ENCODE results near the gene EEPD1. TPM values are rescaled to one million over a fixed set of nuclear protein-coding genes. Genes with fewer than 3 reads are reported as not detected.
A peak's percentile ranks its signal among the peaks of the same experiment; 100 is the strongest.

EEPD1 gene
- total and polyA plus RNA-seq, 4 donors: 2.3 to 12.3 (median 7.1) TPM

GRCh38 chr7:36312064-36312914 is 159.2 kb downstream of the EEPD1 start:
- no peak overlapping the region for H3K9ac ChIP-seq (ENCODE audit: low read depth in 1 of 2, low read length in 2 of 2)
- no peaks in the 10 kb centered on the region for H3K9me3 ChIP-seq (ENCODE audit: control insufficient read depth in 4 of 4, low read length in 3 of 4)
- no peaks in the 10 kb centered on the region for H3K27me3 ChIP-seq (ENCODE audit: control insufficient read depth in 4 of 4, insufficient read depth in 4 of 4, low read length in 3 of 4)
- TF ChIP-seq NR2F2 (IDR thresholded peaks at IDR 0.05) (no peak), CTCF (IDR thresholded peaks at IDR 0.05; ENCODE audit: low read depth, low read length, missing input control) (peak; percentile 34), EGR1 (IDR thresholded peaks at IDR 0.05; ENCODE audit: low read depth in 2 of 2) (no peak), FOXA1 (IDR thresholded peaks at IDR 0.05) (no peak), RAD21 (IDR thresholded peaks at IDR 0.05) (peak in 1 of 2 donors; percentile 52), FOXA2 (IDR thresholded peaks at IDR 0.05) (no peak)
- TF ChIP-seq, protein P1, sequence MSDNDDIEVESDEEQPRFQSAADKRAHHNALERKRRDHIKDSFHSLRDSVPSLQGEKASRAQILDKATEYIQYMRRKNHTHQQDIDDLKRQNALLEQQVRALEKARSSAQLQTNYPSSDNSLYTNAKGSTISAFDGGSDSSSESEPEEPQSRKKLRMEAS (IDR thresholded peaks at IDR 0.05): no peak
- no peak overlapping the region for H3K27ac ChIP-seq (ENCODE audit: low read depth in 1 of 2, low read length in 2 of 2)
- no peaks in the 10 kb centered on the region for H3K36me3 ChIP-seq (ENCODE audit: control insufficient read depth in 4 of 4, insufficient read depth in 3 of 4, low read depth in 1 of 4, low read length in 3 of 4)
- DNase-seq (ENCODE audit: low spot score): no peak
- 79% methylated on average over 15 of the region's 15 CpGs for WGBS
- no peak overlapping the region for H3K4me3 ChIP-seq (ENCODE audit: low read depth in 1 of 3, low read length in 3 of 3)
- H3K4me1 ChIP-seq (ENCODE audit: control insufficient read depth in 4 of 4, insufficient read depth in 4 of 4, low read length in 3 of 4): no peaks in the 10 kb centered on the region

DNA sequence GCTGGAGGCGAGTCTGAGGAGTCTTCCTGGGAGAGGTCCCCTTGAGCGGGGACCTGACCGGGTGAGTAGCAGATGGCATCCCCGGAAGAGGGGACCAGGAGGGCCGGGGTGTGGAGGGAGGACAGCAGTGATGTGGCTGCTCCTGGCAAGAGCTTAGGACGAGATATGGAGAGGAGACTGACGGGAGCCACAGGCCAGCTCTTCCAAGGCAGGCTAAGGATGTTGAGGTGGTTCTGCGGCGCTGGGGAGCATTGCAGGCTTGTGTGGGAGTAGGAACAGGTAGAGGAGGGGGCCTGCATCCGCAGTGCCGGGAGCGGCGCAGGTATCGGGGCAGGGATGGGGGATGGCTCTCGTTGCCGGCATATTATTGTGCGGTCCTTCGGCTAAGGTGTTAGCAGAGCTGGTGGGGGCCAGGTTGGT is 159.9 kb downstream of the EEPD1 start:
- no peaks in the 10 kb centered on the region for H3K36me3 ChIP-seq (ENCODE audit: control insufficient read depth in 4 of 4, insufficient read depth in 3 of 4, low read depth in 1 of 4, low read length in 3 of 4)
- H3K9ac ChIP-seq (ENCODE audit: low read depth in 1 of 2, low read length in 2 of 2): no peak overlapping the region
- no peaks in the 10 kb centered on the region for H3K4me1 ChIP-seq (ENCODE audit: control insufficient read depth in 4 of 4, insufficient read depth in 4 of 4, low read length in 3 of 4)
- TF ChIP-seq HNF4G (IDR thresholded peaks at IDR 0.05): no peak
- TF ChIP-seq, protein P2, sequence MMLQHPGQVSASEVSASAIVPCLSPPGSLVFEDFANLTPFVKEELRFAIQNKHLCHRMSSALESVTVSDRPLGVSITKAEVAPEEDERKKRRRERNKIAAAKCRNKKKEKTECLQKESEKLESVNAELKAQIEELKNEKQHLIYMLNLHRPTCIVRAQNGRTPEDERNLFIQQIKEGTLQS (IDR thresholded peaks at IDR 0.05): no peak
- no peak overlapping the region for H3K4me3 ChIP-seq (ENCODE audit: low read depth in 1 of 3, low read length in 3 of 3)
- DNase-seq (ENCODE audit: low spot score): no peak
- 97% methylated on average over 16 of the region's 18 CpGs for WGBS
- no peaks in the 10 kb centered on the region for H3K9me3 ChIP-seq (ENCODE audit: control insufficient read depth in 4 of 4, low read length in 3 of 4)
- H3K27ac ChIP-seq (ENCODE audit: low read depth in 1 of 2, low read length in 2 of 2): no peak overlapping the region
- no peaks in the 10 kb centered on the region for H3K27me3 ChIP-seq (ENCODE audit: control insufficient read depth in 4 of 4, insufficient read depth in 4 of 4, low read length in 3 of 4)

- DNase-seq (ENCODE audit: low spot score): no peak
- no peak for TF ChIP-seq FOXA2 (IDR thresholded peaks at IDR 0.05)
- no peak for TF ChIP-seq RAD21 (IDR thresholded peaks at IDR 0.05)
- TF ChIP-seq HNF4A (conservative IDR thresholded peaks at IDR 0.05): no peak
- TF ChIP-seq EGR1 (IDR thresholded peaks at IDR 0.05; ENCODE audit: low read depth in 2 of 2): no peak
- no peak for TF ChIP-seq NR2F2 (IDR thresholded peaks at IDR 0.05)
- TF ChIP-seq HNF4G (IDR thresholded peaks at IDR 0.05): no peak
- no peak for TF ChIP-seq TAF1 (conservative IDR thresholded peaks at IDR 0.05)
- no peaks in the 10 kb centered on the region for H3K27me3 ChIP-seq (ENCODE audit: control insufficient read depth in 4 of 4, insufficient read depth in 4 of 4, low read length in 3 of 4)
Measured at GRCh38 chr7:36313607-36314006, 160.6 kb downstream of the EEPD1 start.

More at GRCh38 chr7:36313607-36314006, 160.6 kb downstream of the EEPD1 start:
- Histone ChIP-seq H3K9me3 (ENCODE audit: control insufficient read depth in 4 of 4, low read length in 3 of 4) (no peaks in the 10 kb centered on the region), H3K9ac (ENCODE audit: low read depth in 1 of 2, low read length in 2 of 2) (no peak overlapping the region), H3K27ac (ENCODE audit: low read depth in 1 of 2, low read length in 2 of 2) (no peak overlapping the region), H3K4me3 (ENCODE audit: low read depth in 1 of 3, low read length in 3 of 3) (no peak overlapping the region), H3K36me3 (ENCODE audit: control insufficient read depth in 4 of 4, insufficient read depth in 3 of 4, low read depth in 1 of 4, low read length in 3 of 4) (no peaks in the 10 kb centered on the region), H3K4me1 (ENCODE audit: control insufficient read depth in 4 of 4, insufficient read depth in 4 of 4, low read length in 3 of 4) (no peaks in the 10 kb centered on the region)
- 95% methylated on average over 6 of the region's 6 CpGs for WGBS

All from liver (tissue), 9 donors.